ENCODE results near the gene KIF26B.

Gene KIF26B

GRCh38 chr1:245605480-245606156 is 450.8 kb downstream of the KIF26B start:
- no peak for ATAC-seq (ENCODE audit: insufficient read depth, low read depth)

GRCh38 chr1:245606157-245606725 is 451.5 kb downstream of the KIF26B start:
- H3K27me3 ChIP-seq (ENCODE audit: insufficient read depth, low read length, poor library complexity): peaks cover 9% of the 10 kb centered on the region
- H3K4me1 ChIP-seq (ENCODE audit: insufficient read depth, low read length): no peaks in the 10 kb centered on the region
- no peak overlapping the region for H3K27ac ChIP-seq (ENCODE audit: low read length)
- ATAC-seq (ENCODE audit: insufficient read depth, low read depth) (no peak), DNase-seq (no peak)
- H3K9ac ChIP-seq (ENCODE audit: low read depth, low read length): no peak overlapping the region
- no peaks in the 10 kb centered on the region for H4K20me1 ChIP-seq (ENCODE audit: insufficient read depth, low read length)
- no peaks in the 10 kb centered on the region for H3K79me2 ChIP-seq (ENCODE audit: insufficient read depth, low read length)
- H2AFZ ChIP-seq (ENCODE audit: low read depth, low read length): no peak overlapping the region
- H3K4me2 ChIP-seq (ENCODE audit: insufficient read depth, low read length): no peak overlapping the region
- no peaks in the 10 kb centered on the region for H3K9me3 ChIP-seq (ENCODE audit: insufficient read depth, low read length, severe bottlenecking)
- no peaks in the 10 kb centered on the region for H3K36me3 ChIP-seq (ENCODE audit: insufficient read depth, low read length)
- TF ChIP-seq EZH2 (IDR thresholded peaks at IDR 0.05; ENCODE audit: borderline replicate concordance, low read depth, low read length, severe bottlenecking): no peak
- no peak for TF ChIP-seq CTCF (IDR thresholded peaks at IDR 0.05; ENCODE audit: borderline replicate concordance, extremely low read depth, low read length, poor library complexity, severe bottlenecking)
- H3K4me3 ChIP-seq (ENCODE audit: low read depth in 1 of 2, low read length in 2 of 2): no peak overlapping the region

More at GRCh38 chr1:245605480-245606156, 450.8 kb downstream of the KIF26B start:
- H3K27ac ChIP-seq (ENCODE audit: low read length): no peak overlapping the region
- no peak overlapping the region for H3K4me2 ChIP-seq (ENCODE audit: insufficient read depth, low read length)
- H3K4me3 ChIP-seq (ENCODE audit: low read depth in 1 of 2, low read length in 2 of 2): no peak overlapping the region
- H2AFZ ChIP-seq (ENCODE audit: low read depth, low read length): no peak overlapping the region
- no peaks in the 10 kb centered on the region for H3K4me1 ChIP-seq (ENCODE audit: insufficient read depth, low read length)
- H4K20me1 ChIP-seq (ENCODE audit: insufficient read depth, low read length): no peaks in the 10 kb centered on the region
- no peak for TF ChIP-seq CTCF (IDR thresholded peaks at IDR 0.05; ENCODE audit: borderline replicate concordance, extremely low read depth, low read length, poor library complexity, severe bottlenecking)
- no peak for TF ChIP-seq EZH2 (IDR thresholded peaks at IDR 0.05; ENCODE audit: borderline replicate concordance, low read depth, low read length, severe bottlenecking)
- no peak for DNase-seq
- peaks cover 9% of the 10 kb centered on the region for H3K27me3 ChIP-seq (ENCODE audit: insufficient read depth, low read length, poor library complexity)
- no peaks in the 10 kb centered on the region for H3K36me3 ChIP-seq (ENCODE audit: insufficient read depth, low read length)
- H3K9ac ChIP-seq (ENCODE audit: low read depth, low read length): no peak overlapping the region
- H3K9me3 ChIP-seq (ENCODE audit: insufficient read depth, low read length, severe bottlenecking): no peaks in the 10 kb centered on the region
- no peaks in the 10 kb centered on the region for H3K79me2 ChIP-seq (ENCODE audit: insufficient read depth, low read length)

GRCh38 chr1:245608271-245608670 is 453.5 kb downstream of the KIF26B start:
- Histone ChIP-seq H3K27me3 (ENCODE audit: insufficient read depth, low read length, poor library complexity) (peaks cover 9% of the 10 kb centered on the region), H3K4me3 (ENCODE audit: low read depth in 1 of 2, low read length in 2 of 2) (no peak overlapping the region), H3K27ac (ENCODE audit: low read length) (no peak overlapping the region), H3K9me3 (ENCODE audit: insufficient read depth, low read length, severe bottlenecking) (no peaks in the 10 kb centered on the region), H3K4me2 (ENCODE audit: insufficient read depth, low read length) (no peak overlapping the region), H2AFZ (ENCODE audit: low read depth, low read length) (no peak overlapping the region), H3K4me1 (ENCODE audit: insufficient read depth, low read length) (no peaks in the 10 kb centered on the region), H4K20me1 (ENCODE audit: insufficient read depth, low read length) (no peaks in the 10 kb centered on the region), H3K36me3 (ENCODE audit: insufficient read depth, low read length) (no peaks in the 10 kb centered on the region), H3K79me2 (ENCODE audit: insufficient read depth, low read length) (no peaks in the 10 kb centered on the region), H3K9ac (ENCODE audit: low read depth, low read length) (no peak overlapping the region)
- ATAC-seq (ENCODE audit: insufficient read depth, low read depth) (no peak), DNase-seq (no peak)
- TF ChIP-seq CTCF (IDR thresholded peaks at IDR 0.05; ENCODE audit: borderline replicate concordance, extremely low read depth, low read length, poor library complexity, severe bottlenecking) (no peak), EZH2 (IDR thresholded peaks at IDR 0.05; ENCODE audit: borderline replicate concordance, low read depth, low read length, severe bottlenecking) (no peak)

Data from DND-41 (cell line).